ENCODE measurements around the gene BPIFB2.

GRCh38 chr20:32997431-32997830 lies 10.1 kb upstream of the BPIFB2 start:
- TF ChIP-seq EGR1 (IDR thresholded peaks at IDR 0.05; ENCODE audit: low read depth) = no peak
- TF ChIP-seq POLR2AphosphoS5 (IDR thresholded peaks at IDR 0.05; ENCODE audit: low read depth, low read length) = no peak
- no peak for TF ChIP-seq EZH2 (IDR thresholded peaks at IDR 0.05)
- TF ChIP-seq MAX (IDR thresholded peaks at IDR 0.05) = no peak
- no peak for TF ChIP-seq ZNF274 (IDR thresholded peaks at IDR 0.05; ENCODE audit: low read depth, low read length)
- TF ChIP-seq CTCF (IDR thresholded peaks at IDR 0.05 in 2 of 3, conservative IDR thresholded peaks at IDR 0.05 in 1 of 3; ENCODE audit: borderline replicate concordance in 1 of 3, insufficient read depth in 1 of 3, low read depth in 2 of 3, low read length in 2 of 3) = no peak
- TF ChIP-seq REST (IDR thresholded peaks at IDR 0.05; ENCODE audit: low read depth) = no peak
- TF ChIP-seq TCF7L2 (IDR thresholded peaks at IDR 0.05; ENCODE audit: borderline replicate concordance, extremely low read depth, insufficient read depth, insufficient read length) = no peak
- TF ChIP-seq POLR2A (IDR thresholded peaks at IDR 0.05; ENCODE audit: borderline replicate concordance, extremely low read depth, insufficient read depth, insufficient read length) = no peak
- TF ChIP-seq YY1 (IDR thresholded peaks at IDR 0.05; ENCODE audit: extremely low read depth, insufficient replicate concordance, low read depth, low read length) = no peak

Measured in HCT116 (cell line).